A673 (cell line): Measurements from ENCODE around the gene YPEL2. TPM values are rescaled to one million over a fixed set of nuclear protein-coding genes. Genes with fewer than 3 reads are reported as not detected.

Source experiments
- BruUV-seq: library from RNA; stranded (reverse); fragments of 400-500 nt; replicated peaks from 2 replicates; lab custom pipeline; 2021; lab: Mats Ljungman, UMichigan
- CTCF ChIA-PET: fragments of 300-600 bp; sonication (Branson Sonifier 250); formaldehyde crosslinking; loops from one replicate; lab custom pipeline; 2022; ENCODE audit warnings: antibody characterized with exemption; lab: Charles Lee
- POLR2A ChIA-PET: fragments of 300-600 bp; sonication (Branson Sonifier 250); formaldehyde crosslinking; loops from one replicate; lab custom pipeline; 2022; ENCODE audit warnings: antibody characterized with exemption; ENCODE audit not compliant: low non-redundant PET; lab: Charles Lee
- DNase-seq: peaks from one replicate; pipeline ENCODE4 v3.0.0-alpha.2; 2015; ENCODE audit warnings: low spot score
- H3K27ac ChIP-seq: fragments of 200-600 bp; sonication (generic); 2 replicates; pipeline ENCODE4 v1.5.1; 2016; ENCODE audit warnings: mixed run types, low read depth, mild to moderate bottlenecking, mixed read lengths, antibody characterized with exemption, low read length; ENCODE audit not compliant: poor library complexity, severe bottlenecking
- H3K27me3 ChIP-seq: fragments of 200-600 bp; sonication (generic); replicated peaks from 2 replicates; pipeline ENCODE4 v1.6.1; 2017; ENCODE audit warnings: mixed run types, low read depth, mild to moderate bottlenecking, mixed read lengths, antibody characterized with exemption, low read length; ENCODE audit not compliant: insufficient read depth, poor library complexity
- H3K36me3 ChIP-seq: fragments of 200-600 bp; sonication (generic); 2 replicates; pipeline ENCODE4 v1.6.1; 2016; ENCODE audit warnings: mixed run types, mild to moderate bottlenecking, mixed read lengths, antibody characterized with exemption, low read length; ENCODE audit not compliant: insufficient read depth, poor library complexity, severe bottlenecking
- H3K4me1 ChIP-seq: fragments of 200-600 bp; sonication (generic); 2 replicates; pipeline ENCODE4 v1.6.1; 2017; ENCODE audit warnings: mixed run types, mild to moderate bottlenecking, mixed read lengths, antibody characterized with exemption, low read length; ENCODE audit not compliant: insufficient read depth, poor library complexity, severe bottlenecking
- H3K4me3 ChIP-seq: fragments of 200-600 bp; sonication (generic); 2 replicates; pipeline ENCODE4 v1.5.1; 2016; ENCODE audit warnings: low read depth, mixed run types, mild to moderate bottlenecking, mixed read lengths, low read length; ENCODE audit not compliant: poor library complexity, severe bottlenecking
- H3K9me3 ChIP-seq: fragments of 200-600 bp; sonication (generic); 2 replicates; pipeline ENCODE4 v1.6.1; 2016; ENCODE audit warnings: mixed run types, low read depth, mild to moderate bottlenecking, mixed read lengths, antibody characterized with exemption, low read length; ENCODE audit not compliant: poor library complexity, severe bottlenecking
- CTCF ChIP-seq: fragments of 300-800, 200-600 bp; sonication (generic); conservative IDR thresholded peaks from 2 replicates; pipeline ENCODE4 v1.5.1; 2017; ENCODE audit warnings: low read depth, mild to moderate bottlenecking, antibody characterized with exemption, low read length, moderate library complexity, mixed read lengths
- EZH2 ChIP-seq: fragments of 200-600 bp; sonication (generic); IDR thresholded peaks from 2 replicates; pipeline ENCODE4 v1.6.1; 2017; ENCODE audit warnings: borderline replicate concordance, low read depth, mild to moderate bottlenecking, mixed read lengths, antibody characterized with exemption, low read length; ENCODE audit not compliant: poor library complexity, severe bottlenecking
- intact Hi-C: fragments of 100-400 bp; cut with micrococcal nuclease; formaldehyde crosslinking; loops from one replicate; pipeline ENCODE4 v1.10.0; 2022; ENCODE audit not compliant: unreplicated experiment
- total RNA-seq: library from RNA; stranded (reverse); gene quantifications from 2 replicates; pipeline ENCODE4 v1.2.3, GENCODE V29; 2021

Gene YPEL2
- total RNA-seq, 1 experiment from 2014 or later, result 0.60 TPM

GRCh38 chr17:59369031-59369975, 37.8 kb downstream of the YPEL2 start:
- intact Hi-C loops, result no loop called here
- Histone ChIP-seq H3K36me3 (no peaks in the 10 kb centered on the region), H3K27me3 (no peaks in the 10 kb centered on the region), H3K27ac (no peak overlapping the region), H3K9me3 (no peaks in the 10 kb centered on the region), H3K4me3 (no peak overlapping the region), H3K4me1 (peaks cover 13% of the 10 kb centered on the region)
- DNase-seq, result no peak
- no peak for TF ChIP-seq EZH2
- TF ChIP-seq CTCF, result no peak
- no TSS peak for BruUV-seq
- CTCF ChIA-PET, result no interaction called here
- POLR2A ChIA-PET, result no interaction called here

- no peaks in the 10 kb centered on the region for H3K9me3 ChIP-seq
- DNase-seq, result no peak
- H3K27me3 ChIP-seq, result no peaks in the 10 kb centered on the region
- intact Hi-C loops, result no loop called here
- BruUV-seq, result no TSS peak
- no peak overlapping the region for H3K27ac ChIP-seq
- no peaks in the 10 kb centered on the region for H3K36me3 ChIP-seq
- no peak overlapping the region for H3K4me3 ChIP-seq
- peaks cover 14% of the 10 kb centered on the region for H3K4me1 ChIP-seq
- ChIA-PET CTCF (no interaction called here), POLR2A (no interaction called here)
- TF ChIP-seq CTCF, result no peak
- no peak for TF ChIP-seq EZH2
Observed at GRCh38 chr17:59370593-59371299, 39.3 kb downstream of the YPEL2 start.

- Histone ChIP-seq H3K9me3 (no peaks in the 10 kb centered on the region), H3K4me1 (peaks cover 14% of the 10 kb centered on the region), H3K27ac (no peak overlapping the region), H3K27me3 (no peaks in the 10 kb centered on the region), H3K36me3 (no peaks in the 10 kb centered on the region), H3K4me3 (no peak overlapping the region)
- DNase-seq, result no peak
- ChIA-PET POLR2A (no interaction called here), CTCF (no interaction called here)
- intact Hi-C loops, result no loop called here
- TF ChIP-seq EZH2 (no peak), CTCF (no peak)
- no TSS peak for BruUV-seq
Observed at GRCh38 chr17:59371416-59372100, 40.1 kb downstream of the YPEL2 start.
